Neural cell (in vitro differentiated cells): ENCODE data around the gene HDAC5. TPM values are rescaled to one million over a fixed set of nuclear protein-coding genes. Genes with fewer than 3 reads are reported as not detected.

Experiments used
- H2AFZ ChIP-seq: fragments of 200-600, 300-800 bp; sonication (generic), shearing (Covaris generic); 2 replicates; pipeline ENCODE4 v1.6.0; 2014; ENCODE audit warnings: low read depth, mild to moderate bottlenecking, antibody characterized with exemption, low read length, moderate library complexity
- H3F3A ChIP-seq: fragments of 200-600 bp; shearing (Covaris generic); 2 replicates; pipeline ENCODE4 v1.6.1; 2016; ENCODE audit warnings: mild to moderate bottlenecking, moderate library complexity, mixed read lengths, antibody characterized with exemption, low read length; ENCODE audit not compliant: insufficient read depth, poor library complexity, severe bottlenecking
- H3K27ac ChIP-seq: fragments of 200-600, 300-800 bp; sonication (generic), shearing (Covaris generic); 2 replicates; pipeline ENCODE4 v1.5.1; 2014; ENCODE audit warnings: mild to moderate bottlenecking, low read length, moderate library complexity
- H3K27me3 ChIP-seq: fragments of 300-800, 200-600 bp; sonication (generic), shearing (Covaris generic); 2 replicates; pipeline ENCODE4 v1.6.0; 2014; ENCODE audit warnings: mild to moderate bottlenecking, low read depth, low read length, moderate library complexity; ENCODE audit not compliant: insufficient read depth
- H3K36me3 ChIP-seq: fragments of 300-800, 200-600 bp; sonication (generic), shearing (Covaris generic); 2 replicates; pipeline ENCODE4 v1.5.1; 2014; ENCODE audit warnings: mild to moderate bottlenecking, antibody characterized with exemption, low read length, moderate library complexity; ENCODE audit not compliant: insufficient read depth
- H3K4me2 ChIP-seq: fragments of 300-800, 200-600 bp; sonication (generic), shearing (Covaris generic); 2 replicates; pipeline ENCODE4 v1.6.0; 2014; ENCODE audit warnings: mild to moderate bottlenecking, low read length
- H3K4me3 ChIP-seq: fragments of 300-800, 200-600 bp; sonication (generic), shearing (Covaris generic); 2 replicates; pipeline ENCODE4 v1.5.1; 2014; ENCODE audit warnings: mild to moderate bottlenecking, low read length, moderate library complexity
- H3K79me2 ChIP-seq: fragments of 200-600 bp; shearing (Covaris generic); replicated peaks from 2 replicates; pipeline ENCODE4 v1.6.0; 2014; ENCODE audit warnings: mild to moderate bottlenecking, low read length, moderate library complexity; ENCODE audit not compliant: insufficient read depth
- H3K9ac ChIP-seq: fragments of 300-800, 200-600 bp; sonication (generic), shearing (Covaris generic); 2 replicates; pipeline ENCODE4 v1.6.1; 2016; ENCODE audit warnings: mild to moderate bottlenecking, low read length, mixed read lengths
- H3K9me2 ChIP-seq: fragments of 200-600 bp; shearing (Covaris generic); 2 replicates; pipeline ENCODE4 v1.6.1; 2016; ENCODE audit warnings: mild to moderate bottlenecking, low read length, mixed read lengths; ENCODE audit not compliant: insufficient read depth
- H3K9me3 ChIP-seq: fragments of 200-600, 300-800 bp; sonication (generic), shearing (Covaris generic); 2 replicates; pipeline ENCODE4 v1.6.1; 2016; ENCODE audit warnings: mild to moderate bottlenecking, mixed run types, low read length, moderate library complexity, mixed read lengths
- H4K20me1 ChIP-seq: fragments of 200-600 bp; shearing (Covaris generic); 2 replicates; pipeline ENCODE4 v1.6.1; 2016; ENCODE audit warnings: mild to moderate bottlenecking, mixed run types; ENCODE audit not compliant: insufficient read depth
- CTCF ChIP-seq: fragments of 450-650 bp; IDR thresholded peaks from 2 replicates; pipeline ENCODE4 v1.5.1; 2014; ENCODE audit warnings: antibody characterized with exemption, mild to moderate bottlenecking, moderate library complexity; ENCODE audit not compliant: poor library complexity, severe bottlenecking
- EP300 ChIP-seq: fragments of 450-650 bp; conservative IDR thresholded peaks from 2 replicates; pipeline ENCODE4 v1.6.1; 2014; ENCODE audit warnings: antibody characterized with exemption, mild to moderate bottlenecking, moderate library complexity; ENCODE audit not compliant: poor library complexity, severe bottlenecking
- EZH2 ChIP-seq: fragments of 200-600, 300-800 bp; shearing (Covaris generic), sonication (generic); IDR thresholded peaks from 2 replicates; pipeline ENCODE4 v1.6.1; 2014; ENCODE audit warnings: antibody characterized with exemption, low read length, borderline replicate concordance, mild to moderate bottlenecking; ENCODE audit not compliant: insufficient read depth, poor library complexity, severe bottlenecking
- MXI1 ChIP-seq: fragments of 450-650 bp; conservative IDR thresholded peaks from 2 replicates; pipeline ENCODE4 v1.6.1; 2014; ENCODE audit warnings: antibody characterized with exemption, mild to moderate bottlenecking; ENCODE audit not compliant: poor library complexity, severe bottlenecking
- POLR2AphosphoS5 ChIP-seq: IDR thresholded peaks from 2 replicates; pipeline ENCODE4 v1.6.1; 2012
- RAD21 ChIP-seq: fragments of 450-650 bp; conservative IDR thresholded peaks from 2 replicates; pipeline ENCODE4 v1.6.1; 2014; ENCODE audit warnings: antibody characterized with exemption, mild to moderate bottlenecking, moderate library complexity
- REST ChIP-seq: IDR thresholded peaks from 2 replicates; pipeline ENCODE4 v1.6.1; 2012; ENCODE audit warnings: borderline replicate concordance
- SMC3 ChIP-seq: fragments of 450-650 bp; conservative IDR thresholded peaks from 2 replicates; pipeline ENCODE4 v1.6.1; 2014; ENCODE audit warnings: antibody characterized with exemption, mild to moderate bottlenecking, moderate library complexity; ENCODE audit not compliant: poor library complexity
- TAF1 ChIP-seq: IDR thresholded peaks from 2 replicates; pipeline ENCODE4 v1.6.1; 2012; ENCODE audit warnings: low read depth
- polyA plus RNA-seq: library from polyadenylated mRNA; depleted of rRNA; stranded (reverse); fragments of >200 nt; gene quantifications from 2 replicates; pipeline ENCODE4 v1.2.3, GENCODE V29; 2014

The HDAC5 gene
- polyA plus RNA-seq, 1 donor from 2014 or later = 97.8 TPM

- peak overlapping the region; percentile 7 for H3K4me3 ChIP-seq
- TF ChIP-seq EP300 (no peak), POLR2AphosphoS5 (no peak), CTCF (no peak), RAD21 (no peak), MXI1 (no peak)
- no peaks in the 10 kb centered on the region for H3K36me3 ChIP-seq
- no peak overlapping the region for H3K27ac ChIP-seq
- no peaks in the 10 kb centered on the region for H3K9me2 ChIP-seq
- no peaks in the 10 kb centered on the region for H3K27me3 ChIP-seq
- no peaks in the 10 kb centered on the region for H3K9me3 ChIP-seq
- H3K9ac ChIP-seq = no peak overlapping the region
- peaks cover 5% of the 10 kb centered on the region for H4K20me1 ChIP-seq
- H3K79me2 ChIP-seq = peaks cover 30% of the 10 kb centered on the region
- H3F3A ChIP-seq = no peaks in the 10 kb centered on the region
- no peak overlapping the region for H2AFZ ChIP-seq
- no peak overlapping the region for H3K4me2 ChIP-seq
Observed at GRCh38 chr17:44108440-44109311, 14.8 kb downstream of the HDAC5 start.

- H3K79me2 ChIP-seq = peaks cover 22% of the 10 kb centered on the region
Observed at GRCh38 chr17:44106801-44107200, 16.6 kb downstream of the HDAC5 start.

More at GRCh38 chr17:44106801-44107200, 16.6 kb downstream of the HDAC5 start:
- Histone ChIP-seq H2AFZ (no peak overlapping the region), H3K4me2 (no peak overlapping the region), H3K9ac (no peak overlapping the region), H3K9me3 (no peaks in the 10 kb centered on the region), H3K27ac (no peak overlapping the region), H3K36me3 (no peaks in the 10 kb centered on the region), H3F3A (no peaks in the 10 kb centered on the region), H3K9me2 (no peaks in the 10 kb centered on the region), H3K4me3 (no peak overlapping the region), H3K27me3 (no peaks in the 10 kb centered on the region), H4K20me1 (peaks cover 5% of the 10 kb centered on the region)
- no peak for TF ChIP-seq SMC3
- no peak for TF ChIP-seq RAD21
- TF ChIP-seq EZH2 = no peak
- no peak for TF ChIP-seq REST
- TF ChIP-seq TAF1 = no peak
- TF ChIP-seq EP300 = no peak
- TF ChIP-seq CTCF = no peak
- no peak for TF ChIP-seq MXI1
- no peak for TF ChIP-seq POLR2AphosphoS5
